Inflammatory macrophage (primary cell): ENCODE measurements around the gene CLIC1.

Experiments
- DNase-seq, 2 donors: peaks; one replicate each; pipeline ENCODE4 v3.0.0-alpha.2; 2020 to 2022

Gene CLIC1

DNA sequence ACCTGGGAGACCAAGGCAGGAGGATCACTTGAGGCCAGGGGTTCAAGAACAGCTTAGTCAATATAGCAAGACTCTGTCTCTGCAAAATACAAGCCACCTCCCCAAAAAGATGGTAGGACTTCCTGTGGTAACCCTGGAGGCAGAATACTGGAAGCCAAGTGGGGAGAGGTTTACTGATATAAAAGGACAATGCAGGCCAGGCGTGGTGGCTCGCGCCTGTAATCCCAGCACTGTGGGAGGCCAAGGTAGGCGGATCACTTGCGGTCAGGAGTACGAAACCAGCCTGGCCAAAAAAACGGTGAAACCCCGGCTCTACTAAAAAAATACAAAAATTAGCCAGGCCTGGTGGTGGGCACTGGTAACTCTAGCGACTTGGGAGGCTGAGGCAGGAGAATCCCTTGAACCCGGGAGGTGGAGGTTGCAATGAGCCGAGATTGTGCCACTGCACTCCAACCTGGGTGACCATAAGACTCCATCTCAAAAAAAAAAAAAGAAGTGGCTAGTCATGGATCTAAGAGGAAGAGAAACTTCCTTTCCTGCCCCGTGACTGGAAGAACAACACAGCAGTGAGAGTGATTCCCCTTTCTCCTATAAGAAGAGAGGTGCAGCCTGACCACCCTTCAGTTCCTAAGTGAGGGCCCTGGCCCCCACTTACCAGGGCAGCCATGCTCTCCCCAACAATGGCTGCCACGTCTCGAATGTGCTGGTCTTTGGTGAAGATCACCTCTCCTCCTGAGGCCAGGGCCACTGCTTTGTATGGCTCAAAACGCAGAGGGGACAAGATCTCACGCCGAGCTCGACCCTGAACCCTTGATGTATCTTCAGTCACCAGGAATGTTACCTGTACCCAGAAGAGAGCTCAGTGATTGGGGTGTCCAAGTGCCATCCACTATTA lies 32.3 kb upstream of the CLIC1 start:
- DNase-seq = peak; percentile 85 to 86

- DNase-seq = no peak
Measured at GRCh38 chr6:31767096-31767645, 30.8 kb upstream of the CLIC1 start.

DNA sequence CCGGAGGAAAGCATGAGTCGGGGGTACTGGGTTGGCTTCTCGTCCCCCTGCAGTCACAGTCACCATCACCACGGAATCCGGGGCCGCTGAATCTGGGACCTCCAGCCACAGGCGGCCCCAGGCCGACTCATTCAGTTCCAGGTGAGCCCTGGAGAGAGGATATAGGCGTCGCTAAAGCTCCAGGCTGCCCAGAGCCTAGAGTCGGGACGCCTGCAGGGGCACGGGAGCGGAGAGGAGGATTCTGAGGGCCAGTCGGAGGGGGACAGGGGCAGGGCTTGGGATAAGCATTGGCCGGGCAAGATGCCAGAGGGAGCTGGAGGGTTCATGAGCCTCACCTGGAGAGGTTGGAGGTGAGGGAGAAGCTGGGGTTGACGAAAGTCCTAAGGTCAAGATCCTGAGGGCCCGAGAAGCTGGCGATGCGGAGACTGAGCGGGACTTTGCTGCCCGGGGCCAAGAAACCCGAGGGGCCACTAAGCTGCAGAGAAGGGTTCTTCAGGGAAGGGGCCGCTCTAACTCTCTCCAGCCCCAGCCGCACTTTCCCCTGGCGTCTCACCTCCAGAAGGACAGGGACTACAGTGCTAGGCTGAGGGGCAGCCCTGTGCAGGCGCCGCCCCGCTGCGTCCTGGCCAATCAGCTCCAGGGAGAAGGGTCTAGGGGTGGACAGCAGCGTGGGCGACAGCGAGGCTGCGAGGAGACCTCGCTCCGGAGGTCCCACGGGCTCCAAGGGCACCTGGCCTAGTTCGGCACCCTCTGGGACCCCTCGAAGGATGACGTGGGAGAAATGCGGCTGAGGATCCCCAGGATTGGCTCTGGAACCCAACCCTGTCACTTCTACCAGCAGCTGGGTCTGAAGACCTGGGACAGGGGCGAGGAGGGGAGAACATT lies 29.8 kb upstream of the CLIC1 start:
- no peak for DNase-seq

GRCh38 chr6:31765559-31765909 lies 29.2 kb upstream of the CLIC1 start:
- DNase-seq = no peak

- no peak for DNase-seq
Measured at GRCh38 chr6:31764198-31764597, 27.9 kb upstream of the CLIC1 start.

DNA sequence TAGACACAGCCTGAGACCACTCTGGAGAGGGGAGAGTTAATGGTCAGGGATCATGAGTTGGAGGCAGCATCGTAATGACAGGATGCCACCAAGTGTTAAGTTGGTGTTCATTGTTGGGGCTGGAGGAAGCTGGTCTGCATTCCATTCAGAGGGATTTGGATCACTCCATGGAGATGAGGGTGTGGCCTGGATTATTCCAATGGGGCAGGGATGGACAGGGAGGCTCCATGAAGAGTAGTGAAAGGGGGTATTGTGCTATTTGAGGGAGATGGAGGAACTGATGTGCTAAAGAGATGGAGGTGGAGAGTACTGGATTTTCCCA lies 27.2 kb upstream of the CLIC1 start:
- DNase-seq = no peak

DNA sequence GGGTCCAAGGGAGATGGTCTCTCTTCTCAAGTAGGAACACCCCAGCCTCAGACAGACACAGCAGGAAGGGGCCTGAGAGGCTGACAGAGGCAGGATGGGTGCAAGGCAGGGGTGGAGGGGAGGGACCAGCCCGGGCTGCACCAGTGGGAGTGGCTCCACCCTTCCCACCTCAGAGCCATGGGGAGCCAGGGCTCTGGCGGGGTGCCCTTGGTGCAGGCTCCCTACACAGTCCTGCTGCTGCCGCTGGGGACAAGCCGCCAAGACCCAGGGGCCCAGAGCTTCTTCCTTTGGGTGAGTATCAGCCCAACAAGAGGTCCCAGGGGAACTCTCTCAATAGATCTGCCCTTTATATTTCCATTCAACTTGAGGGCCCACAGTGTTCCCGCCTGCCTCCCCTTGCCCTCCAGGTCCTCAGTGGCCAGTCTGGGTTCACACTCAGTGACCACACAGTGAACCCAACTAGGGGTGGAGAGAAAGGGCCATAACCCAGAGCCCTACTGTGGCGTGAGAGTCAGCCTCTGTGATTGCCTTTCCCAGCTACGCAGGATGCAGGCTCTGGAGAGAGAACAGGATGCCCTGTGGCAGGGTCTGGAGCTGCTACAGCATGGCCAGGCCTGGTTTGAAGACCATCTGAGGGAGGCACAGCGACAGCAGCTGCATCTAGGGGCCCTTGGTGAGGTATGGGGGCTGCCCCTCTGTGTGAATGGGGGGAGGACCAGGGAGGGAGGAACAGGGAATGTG lies 26.7 kb upstream of the CLIC1 start:
- no peak for DNase-seq

DNA sequence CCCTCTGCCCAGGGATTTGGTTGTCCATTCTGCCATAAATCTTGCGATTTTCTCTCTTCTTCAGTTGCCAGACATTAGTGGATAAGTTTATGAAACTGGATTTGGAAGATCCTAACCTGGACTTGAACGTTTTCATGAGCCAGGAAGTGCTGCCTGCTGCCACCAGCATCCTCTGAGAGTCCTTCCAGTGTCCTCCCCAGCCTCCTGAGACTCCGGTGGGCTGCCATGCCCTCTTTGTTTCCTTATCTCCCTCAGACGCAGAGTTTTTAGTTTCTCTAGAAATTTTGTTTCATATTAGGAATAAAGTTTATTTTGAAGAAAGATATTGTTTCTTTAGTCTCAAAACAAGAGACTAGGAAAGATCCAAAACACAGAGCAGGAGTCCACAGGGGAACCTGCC lies 26.0 kb upstream of the CLIC1 start, which contains the start of gene SAPCD1:
SAPCD1 (plus strand) TSS at position 301 of the 400 bp plus-strand sequence. CDS start 399 bp downstream, outside the sequence.
- no peak for DNase-seq

DNA sequence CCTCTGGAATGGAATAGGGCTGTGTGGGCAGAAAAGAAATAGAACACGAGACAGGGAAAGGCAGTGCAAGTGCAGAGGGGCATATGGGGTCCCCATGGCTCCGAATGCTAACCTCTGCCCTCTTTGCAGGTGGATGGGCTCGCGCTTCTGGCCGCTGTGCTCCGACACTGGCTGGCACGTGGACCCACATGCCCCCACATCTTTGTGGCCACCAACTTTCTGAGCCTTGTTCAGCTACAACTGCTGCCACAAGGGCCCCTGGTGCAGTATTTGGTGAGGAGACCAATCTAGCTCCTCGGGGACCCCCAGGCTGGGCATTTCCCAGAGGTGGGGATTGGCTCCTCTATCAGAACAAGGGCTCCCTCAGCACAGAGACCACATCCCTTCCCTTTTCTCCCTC lies 25.0 kb upstream of the CLIC1 start:
- no peak for DNase-seq

DNA sequence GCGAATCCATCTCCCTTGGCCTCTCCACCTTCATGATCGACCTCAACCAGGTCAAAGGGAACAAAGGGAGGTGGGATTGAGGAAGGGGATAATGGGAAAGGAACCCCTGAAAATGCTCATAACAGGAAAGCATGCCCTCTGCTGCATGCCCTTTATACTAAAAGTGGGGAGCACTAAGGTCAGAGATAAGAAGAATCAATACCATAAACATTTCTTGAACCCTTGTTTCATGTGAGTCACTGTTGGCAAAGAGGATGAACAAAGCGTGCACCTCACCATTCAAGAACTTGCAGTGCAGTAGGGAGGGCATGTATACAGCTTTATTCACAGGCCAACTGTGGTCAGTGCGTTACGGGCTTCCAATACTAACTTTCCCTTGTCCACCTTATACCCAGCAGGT lies 24.5 kb upstream of the CLIC1 start:
- no peak for DNase-seq

DNA sequence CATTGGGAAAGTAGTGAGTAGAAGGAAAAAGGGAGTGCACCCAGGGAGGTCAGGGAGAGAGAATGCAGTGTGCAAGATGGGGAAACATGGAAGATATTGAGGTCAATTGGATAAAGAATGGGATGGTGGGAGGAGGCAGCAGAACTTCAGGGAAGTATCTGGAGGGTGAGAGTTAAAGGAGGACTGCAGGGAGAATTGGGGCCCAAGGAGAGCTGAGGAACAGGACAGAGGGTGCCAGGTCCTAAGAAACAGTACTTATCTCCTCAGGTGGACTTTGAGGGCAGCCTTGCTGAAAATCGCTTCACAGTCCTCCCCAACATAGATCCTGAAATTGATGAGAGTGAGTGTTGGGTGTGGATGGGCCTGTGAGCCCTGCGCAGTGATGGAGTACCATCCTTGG lies 22.0 kb upstream of the CLIC1 start:
- DNase-seq = no peak

DNA sequence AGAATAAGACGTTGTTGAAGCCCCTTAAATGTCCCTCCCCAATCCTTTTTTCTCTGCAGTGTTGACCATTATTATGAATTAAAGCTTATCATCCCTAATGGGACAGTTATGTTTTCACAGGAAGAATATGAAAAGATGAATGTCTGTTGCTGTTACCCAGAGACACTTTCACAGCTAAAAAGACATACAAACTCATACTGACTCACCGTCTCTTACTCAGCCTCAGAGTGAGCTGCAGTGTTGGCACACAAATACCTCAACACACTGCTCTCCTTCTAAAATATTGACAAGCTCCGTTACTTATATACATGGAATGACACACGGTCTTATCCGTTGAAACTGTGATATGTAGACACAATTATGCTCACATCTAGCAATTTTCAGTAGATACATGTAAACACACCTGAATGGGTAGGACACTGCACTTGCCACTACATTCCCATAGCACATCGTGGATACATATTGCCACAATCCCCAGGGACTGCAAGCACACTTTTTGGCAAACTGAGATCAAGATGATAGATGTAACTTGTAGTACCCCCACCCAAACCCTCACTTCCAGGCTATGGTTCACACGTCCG lies 16.5 kb upstream of the CLIC1 start:
- no peak for DNase-seq

- no peak for DNase-seq
Measured at GRCh38 chr6:31750411-31751022, 14.2 kb upstream of the CLIC1 start.

DNA sequence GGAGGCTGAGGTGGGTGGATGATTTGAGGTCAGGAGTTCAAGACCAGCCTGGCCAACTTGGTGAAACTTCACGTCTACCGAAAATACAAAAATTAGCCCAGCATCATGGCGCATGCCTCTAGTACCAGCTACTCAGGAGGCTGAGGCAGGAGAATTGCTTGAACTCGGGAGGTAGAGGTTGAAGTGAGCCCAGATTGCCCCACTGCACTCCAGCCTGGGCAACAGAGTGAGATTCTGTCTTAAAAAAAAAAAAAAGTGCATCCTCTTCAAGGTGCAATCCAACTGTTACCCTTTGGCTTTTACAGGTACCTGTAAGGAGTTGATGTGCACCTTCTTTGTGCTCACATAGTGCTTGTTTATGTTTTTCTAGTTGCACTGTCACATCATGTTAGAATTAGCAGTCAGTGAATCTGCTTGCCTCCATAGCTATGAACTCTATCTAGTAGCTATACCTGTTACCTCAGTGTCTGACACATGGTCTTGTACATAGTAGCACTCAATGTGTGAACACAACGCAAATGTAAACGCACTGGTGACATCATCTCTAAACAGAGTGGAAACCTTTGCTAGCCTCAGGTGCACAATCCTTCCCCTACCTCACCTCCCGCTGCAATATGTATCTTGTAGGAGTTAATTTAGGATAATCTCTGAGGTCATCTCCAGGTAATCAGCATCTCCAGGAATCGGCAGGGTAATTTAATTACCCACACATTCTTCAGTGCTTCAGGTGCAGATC lies 13.1 kb upstream of the CLIC1 start:
- no peak for DNase-seq

- no peak for DNase-seq
Measured at GRCh38 chr6:31744422-31744821, 8.1 kb upstream of the CLIC1 start.

- no peak for DNase-seq
Measured at GRCh38 chr6:31742894-31743293, 6.6 kb upstream of the CLIC1 start.

- no peak for DNase-seq
Measured at GRCh38 chr6:31741815-31742214, 5.5 kb upstream of the CLIC1 start.

DNA sequence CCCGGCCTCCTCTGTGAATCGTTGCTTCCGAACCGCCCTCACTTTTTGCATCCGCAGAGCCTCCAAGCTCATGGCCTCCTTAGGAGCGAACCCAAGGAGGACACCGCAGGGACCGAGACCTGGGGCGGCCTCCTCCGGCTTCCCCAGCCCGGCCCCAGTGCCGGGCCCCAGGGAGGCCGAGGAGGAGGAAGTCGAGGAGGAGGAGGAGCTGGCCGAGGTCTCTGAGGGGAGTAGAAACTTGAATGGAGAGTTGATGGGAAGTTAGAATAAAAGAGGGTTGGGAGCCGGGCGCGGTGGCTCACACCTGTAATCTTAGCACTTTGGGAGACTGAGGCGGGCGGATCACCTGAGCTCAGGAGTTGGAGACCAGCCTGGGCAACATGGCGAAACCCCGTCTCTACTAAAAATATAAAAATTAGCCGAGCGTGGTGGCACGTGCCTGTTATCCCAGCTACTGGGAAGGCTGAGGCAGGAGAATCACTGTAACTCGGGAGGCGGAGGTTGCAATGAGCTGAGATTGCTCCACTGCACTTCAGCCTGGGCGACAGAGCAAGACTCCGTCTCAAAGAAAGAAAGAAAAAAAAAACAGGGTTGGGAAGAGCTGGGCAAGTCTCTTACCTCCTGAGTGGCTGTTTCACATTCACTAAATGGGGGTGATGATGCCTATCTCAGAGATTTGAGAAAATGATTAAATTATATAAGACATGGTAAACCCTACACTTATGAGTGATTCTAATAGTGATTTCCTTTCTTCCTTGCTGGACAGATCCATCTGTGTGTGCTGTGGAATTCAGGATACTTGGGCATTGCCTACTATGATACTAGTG lies 4.3 kb upstream of the CLIC1 start:
- peak; percentile 60 to 66 for DNase-seq

DNA sequence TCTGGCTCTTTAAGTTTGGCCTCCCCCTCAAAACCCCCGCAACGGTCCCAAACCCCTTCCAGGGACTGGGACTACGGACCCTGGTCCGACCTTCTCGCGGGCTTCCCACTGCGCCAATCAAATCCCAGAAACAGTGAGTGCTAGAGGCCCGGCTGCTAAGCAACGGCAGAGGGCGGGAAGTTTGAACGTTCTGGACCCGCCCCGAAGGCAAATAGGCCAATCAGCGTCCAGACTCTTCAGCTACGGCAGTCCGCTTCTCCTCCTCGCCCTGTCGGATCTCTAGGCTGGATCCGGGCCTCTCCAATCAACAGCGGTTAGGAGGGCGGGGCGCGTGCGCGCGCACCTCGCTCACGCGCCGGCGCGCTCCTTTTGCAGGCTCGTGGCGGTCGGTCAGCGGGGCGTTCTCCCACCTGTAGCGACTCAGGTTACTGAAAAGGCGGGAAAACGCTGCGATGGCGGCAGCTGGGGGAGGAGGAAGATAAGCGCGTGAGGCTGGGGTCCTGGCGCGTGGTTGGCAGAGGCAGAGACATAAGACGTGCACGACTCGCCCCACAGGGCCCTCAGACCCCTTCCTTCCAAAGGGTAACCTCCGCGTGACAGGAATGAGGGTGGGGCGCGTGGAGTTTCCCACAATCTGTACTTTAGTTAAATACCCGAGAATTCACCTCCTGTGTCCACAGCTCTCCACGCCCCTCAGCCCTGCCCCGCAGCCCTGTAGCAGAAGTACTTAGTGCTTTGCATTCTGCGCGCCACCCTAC lies 3.5 kb upstream of the CLIC1 start, which contains the start of gene MSH5:
MSH5 (plus strand) TSS at position 367 of the 758 bp plus-strand sequence. CDS start 462 bp downstream, outside the sequence.
- peak; percentile 99 to 100 for DNase-seq
